GM23338 (cell line): Measurements from ENCODE around the gene SLFN12L. TPM values are rescaled to one million over a fixed set of nuclear protein-coding genes. Genes with fewer than 3 reads are reported as not detected.

Experiments used
- ATAC-seq: fragments of 200-7000 bp; cut with Tn5 transposase; 3 replicates; pipeline ENCODE4 v1.9.1; 2020
- DNase-seq: peaks from one replicate; pipeline ENCODE4 v3.0.0-alpha.2; 2015; ENCODE audit warnings: low spot score
- H2AFZ ChIP-seq: fragments of 200-600 bp; sonication (generic); 2 replicates; pipeline ENCODE4 v1.8.0; 2016; ENCODE audit warnings: antibody characterized with exemption, mild to moderate bottlenecking, moderate library complexity
- H3F3A ChIP-seq: fragments of 200-600 bp; sonication (generic); replicated peaks from 2 replicates; pipeline ENCODE4 v1.8.0; 2017; ENCODE audit warnings: antibody characterized with exemption, mixed run types, low read depth
- H3K27ac ChIP-seq: fragments of 200-600 bp; sonication (generic); 2 replicates; pipeline ENCODE4 v1.6.1; 2016; ENCODE audit warnings: low read depth
- H3K27me3 ChIP-seq: fragments of 200-600 bp; sonication (generic); 2 replicates; pipeline ENCODE4 v1.8.0; 2016; ENCODE audit warnings: mild to moderate bottlenecking, mixed run types, moderate library complexity; ENCODE audit not compliant: insufficient read depth
- H3K36me3 ChIP-seq: fragments of 200-600 bp; sonication (generic); 2 replicates; pipeline ENCODE4 v1.8.0; 2016; ENCODE audit warnings: mild to moderate bottlenecking; ENCODE audit not compliant: insufficient read depth
- H3K4me1 ChIP-seq: fragments of 200-600 bp; sonication (generic); 2 replicates; pipeline ENCODE4 v1.8.0; 2016; ENCODE audit warnings: mild to moderate bottlenecking, moderate library complexity; ENCODE audit not compliant: insufficient read depth
- H3K4me2 ChIP-seq: fragments of 200-600 bp; sonication (generic); 2 replicates; pipeline ENCODE4 v1.7.1; 2017; ENCODE audit warnings: mixed run types
- H3K4me3 ChIP-seq: fragments of 200-600 bp; sonication (generic); 2 replicates; pipeline ENCODE4 v1.6.1; 2016; ENCODE audit warnings: mixed run types
- H3K79me2 ChIP-seq: fragments of 200-600 bp; sonication (generic); replicated peaks from 2 replicates; pipeline ENCODE4 v1.8.0; 2017; ENCODE audit warnings: mild to moderate bottlenecking; ENCODE audit not compliant: insufficient read depth
- H3K9me2 ChIP-seq: fragments of 200-600 bp; sonication (generic); 2 replicates; pipeline ENCODE4 v1.8.0; 2017; ENCODE audit not compliant: insufficient read depth
- H4K20me1 ChIP-seq: fragments of 200-600 bp; sonication (generic); replicated peaks from 2 replicates; pipeline ENCODE4 v1.8.0; 2017; ENCODE audit warnings: mild to moderate bottlenecking; ENCODE audit not compliant: insufficient read depth
- H3K27ac Mint-ChIP-seq: 2 replicates; pipeline ENCODE4 v1.8.0; 2020; ENCODE audit warnings: inconsistent platforms, mild to moderate bottlenecking, moderate library complexity, mixed read lengths
- H3K27me3 Mint-ChIP-seq: 3 replicates; pipeline ENCODE4 v1.8.0; 2022; ENCODE audit warnings: low read depth, mild to moderate bottlenecking, moderate library complexity, mixed read lengths, inconsistent platforms; ENCODE audit not compliant: insufficient read depth, poor library complexity
- H3K36me3 Mint-ChIP-seq: 3 replicates; pipeline ENCODE4 v1.8.0; 2021; ENCODE audit warnings: low read depth, mild to moderate bottlenecking, inconsistent platforms, moderate library complexity, mixed read lengths
- H3K4me1 Mint-ChIP-seq: 3 replicates; pipeline ENCODE4 v1.8.0; 2020; ENCODE audit warnings: mild to moderate bottlenecking, inconsistent platforms, mixed read lengths
- H3K4me3 Mint-ChIP-seq: 3 replicates; pipeline ENCODE4 v1.8.0; 2021; ENCODE audit warnings: moderate library complexity, mild to moderate bottlenecking, inconsistent platforms, mixed read lengths
- H3K9me3 Mint-ChIP-seq: 3 replicates; pipeline ENCODE4 v1.8.0; 2020; ENCODE audit warnings: moderate library complexity, mild to moderate bottlenecking, inconsistent platforms, mixed read lengths
- CTCF ChIP-seq, 2 experiments: fragments of 200-600 bp in 1 of 2; sonication (generic) in 1 of 2; conservative IDR thresholded peaks; 2 replicates each; pipeline versions ENCODE4 v1.5.1 to v1.6.1; 2016 to 2017; ENCODE audit warnings: antibody characterized with exemption in 2 of 2, low read depth in 2 of 2, mild to moderate bottlenecking in 2 of 2, moderate library complexity in 1 of 2
- ETS1 ChIP-seq: IDR thresholded peaks from 2 replicates; pipeline ENCODE4 v1.6.1; 2016; ENCODE audit warnings: antibody characterized with exemption
- EZH2 ChIP-seq: fragments of 200-600 bp; sonication (generic); IDR thresholded peaks from one replicate; pipeline ENCODE4 v1.8.0; 2017; ENCODE audit warnings: antibody characterized with exemption, mild to moderate bottlenecking, low read depth; ENCODE audit not compliant: unreplicated experiment
- EZH2phosphoT487 ChIP-seq: fragments of 200-600 bp; sonication (generic); IDR thresholded peaks from one replicate; pipeline ENCODE4 v1.8.1; 2018; ENCODE audit warnings: antibody characterized with exemption; ENCODE audit not compliant: unreplicated experiment
- JUNB ChIP-seq: IDR thresholded peaks from one replicate; pipeline ENCODE4 v1.6.1; 2016; ENCODE audit warnings: antibody characterized with exemption; ENCODE audit not compliant: unreplicated experiment
- NANOG ChIP-seq: IDR thresholded peaks from 2 replicates; pipeline ENCODE4 v1.6.1; 2016; ENCODE audit warnings: antibody characterized with exemption, borderline replicate concordance
- POLR2AphosphoS5 ChIP-seq: IDR thresholded peaks from 2 replicates; pipeline ENCODE4 v1.6.1; 2016; ENCODE audit warnings: antibody characterized with exemption, low read depth
- STAT1 ChIP-seq: IDR thresholded peaks from one replicate; pipeline ENCODE4 v1.6.1; 2016; ENCODE audit warnings: antibody characterized with exemption; ENCODE audit not compliant: unreplicated experiment
- ZNF331 ChIP-seq: fragments of 250-450 bp; sonication (Bioruptor Pico); IDR thresholded peaks from 2 replicates; pipeline ENCODE4 v1.5.0; 2020; ENCODE audit warnings: low read depth, mild to moderate bottlenecking, moderate library complexity
- ZNF462 ChIP-seq: fragments of 250-450 bp; sonication (Bioruptor Pico); IDR thresholded peaks from 2 replicates; pipeline ENCODE4 v1.5.0; 2020; ENCODE audit warnings: mild to moderate bottlenecking, moderate library complexity
- polyA plus RNA-seq: library from polyadenylated mRNA; unstranded; fragments of >200 nt; fragmentation: Nextera tagmentation; extraction: Ambion mirVana; gene quantifications from 2 replicates; pipeline ENCODE4 v1.2.1, GENCODE V29; 2016
- total RNA-seq: library from RNA; depleted of rRNA; stranded (reverse); fragments of >200 nt; shearing (Covaris generic); gene quantifications from 2 replicates; pipeline ENCODE4 v1.2.3, GENCODE V29; 2014

Gene SLFN12L
- total and polyA plus RNA-seq, 2 experiments from 2014 or later, result not detected

GRCh38 chr17:35584061-35584460 is 46.6 kb upstream of the SLFN12L start:
- Histone ChIP-seq H3K4me2 (no peak overlapping the region), H3K9me2 (no peaks in the 10 kb centered on the region), H3K27me3 (no peaks in the 10 kb centered on the region), H3F3A (0 out of 2 replicates have a peak, but pooled peaks cover 4% of the 10 kb centered on the region), H3K4me3 (no peak overlapping the region), H3K4me1 (peaks cover 12% of the 10 kb centered on the region), H3K36me3 (no peaks in the 10 kb centered on the region), H4K20me1 (no peaks in the 10 kb centered on the region), H3K27ac (no peak overlapping the region), H3K79me2 (peaks cover 14% of the 10 kb centered on the region), H2AFZ (no peak overlapping the region)
- no peak for DNase-seq
- peaks cover 2% of the 10 kb centered on the region; the same call in 1 of the 3 replicates for H3K36me3 Mint-ChIP-seq
- peaks cover 7% of the 10 kb centered on the region for H3K27me3 Mint-ChIP-seq
- H3K9me3 Mint-ChIP-seq, result no peaks in the 10 kb centered on the region
- no peak overlapping the region for H3K4me3 Mint-ChIP-seq
- H3K4me1 Mint-ChIP-seq, result peaks cover 11% of the 10 kb centered on the region
- TF ChIP-seq ZNF462 (CRISPR knock-in tag), result no peak
- TF ChIP-seq POLR2AphosphoS5, result no peak
- no peak for TF ChIP-seq NANOG
- no peak for TF ChIP-seq CTCF (conservative IDR thresholded peaks at IDR 0.05; ENCODE audit: low read depth in 2 of 2)
- no peak for TF ChIP-seq JUNB
- TF ChIP-seq EZH2, result no peak
- no peak for TF ChIP-seq ETS1
- no peak for TF ChIP-seq STAT1
- TF ChIP-seq EZH2phosphoT487, result no peak
- TF ChIP-seq ZNF331 (CRISPR knock-in tag), result no peak
- ATAC-seq, result no peak
- H3K27ac Mint-ChIP-seq, result no peak overlapping the region
